ENCODE data around the gene ZDHHC13.

- TF ChIP-seq CTCF (IDR thresholded peaks at IDR 0.05 in 8 of 11, conservative IDR thresholded peaks at IDR 0.05 in 3 of 11) (no peak), POLR2A (IDR thresholded peaks at IDR 0.05) (no peak)
Measured at GRCh38 chr11:19200410-19201201, 83.6 kb downstream of the ZDHHC13 start.

Data from spleen (tissue), 7 donors.